Glutamatergic neuron (in vitro differentiated cells): ENCODE results near the gene ZFYVE28. TPM values are rescaled to one million over a fixed set of nuclear protein-coding genes. Genes with fewer than 3 reads are reported as not detected.

ENCODE experiments used
- DNase-seq: peaks from one replicate; pipeline ENCODE4 v3.0.0; 2022
- H3K27ac Mint-ChIP-seq: one replicate; pipeline ENCODE4 v1.8.0; 2020; ENCODE audit warnings: mild to moderate bottlenecking, mixed read lengths, inconsistent platforms; ENCODE audit not compliant: unreplicated experiment
- H3K27me3 Mint-ChIP-seq: one replicate; pipeline ENCODE4 v1.8.0; 2020; ENCODE audit warnings: mild to moderate bottlenecking, moderate library complexity, mixed read lengths, inconsistent platforms; ENCODE audit not compliant: unreplicated experiment
- H3K36me3 Mint-ChIP-seq: one replicate; pipeline ENCODE4 v1.8.0; 2020; ENCODE audit warnings: mild to moderate bottlenecking, mixed read lengths, inconsistent platforms; ENCODE audit not compliant: unreplicated experiment
- H3K4me1 Mint-ChIP-seq: one replicate; pipeline ENCODE4 v1.8.0; 2020; ENCODE audit warnings: mild to moderate bottlenecking, low read depth, mixed read lengths, inconsistent platforms; ENCODE audit not compliant: unreplicated experiment
- H3K4me3 Mint-ChIP-seq: one replicate; pipeline ENCODE4 v1.8.0; 2020; ENCODE audit warnings: mild to moderate bottlenecking, mixed read lengths, inconsistent platforms; ENCODE audit not compliant: unreplicated experiment
- H3K9me3 Mint-ChIP-seq: one replicate; pipeline ENCODE4 v1.8.0; 2020; ENCODE audit warnings: mild to moderate bottlenecking, moderate library complexity, mixed read lengths, inconsistent platforms; ENCODE audit not compliant: unreplicated experiment
- total RNA-seq: library from RNA; stranded (reverse); fragmentation: NEBNext Ultra II Directional; extraction: Animal tissue kit (Norgen Biotek cat#: 25700); gene quantifications from one replicate; pipeline ENCODE4 v1.2.1, GENCODE V29; 2021; ENCODE audit not compliant: unreplicated experiment
- TF ChIP-seq, protein P1 (sequence below): fragments of 200-600 bp; sonication (generic); IDR thresholded peaks from one replicate; pipeline ENCODE4 v1.5.0; 2021; ENCODE audit not compliant: partially characterized antibody, unreplicated experiment

Gene ZFYVE28
- total RNA-seq, 1 donor from 2014 or later = 4.8 TPM

DNA sequence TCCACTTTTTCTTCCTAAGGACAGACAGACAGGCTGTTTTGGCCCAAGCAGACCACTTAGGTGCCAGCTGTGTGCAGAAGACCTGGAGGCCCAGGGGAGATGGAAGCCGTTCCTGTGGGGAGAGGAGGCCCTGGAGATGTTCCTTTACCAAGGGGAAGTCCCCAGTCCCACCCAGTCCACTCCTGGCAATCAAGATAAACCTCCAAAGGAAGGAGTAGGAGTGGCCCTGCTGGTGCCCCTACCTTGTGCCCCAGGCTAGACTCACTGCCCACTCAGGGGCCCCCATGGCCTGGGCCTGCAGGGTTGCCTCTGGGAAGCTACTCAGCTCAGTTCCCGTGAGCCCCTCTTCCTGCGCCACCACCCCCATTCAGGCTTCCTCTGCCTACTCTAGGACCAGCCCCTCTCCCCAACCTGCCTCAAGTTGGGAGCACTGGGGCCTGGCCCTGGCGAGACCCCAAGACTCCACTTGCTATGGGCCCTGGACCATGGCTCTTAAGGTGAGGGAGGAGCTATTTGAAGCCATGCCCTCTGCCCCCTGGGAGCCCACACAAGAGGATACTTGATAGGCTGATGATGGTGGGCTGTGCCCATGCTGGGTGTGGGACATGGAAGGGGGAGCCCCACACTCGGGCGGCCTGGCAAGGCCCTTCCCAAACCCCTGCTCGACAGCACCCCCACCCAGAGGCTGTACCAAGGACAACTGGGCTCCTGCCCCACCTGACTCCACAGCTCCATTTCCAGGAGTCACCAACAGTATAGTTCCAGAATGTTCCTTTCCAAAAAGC lies 25.7 kb upstream of the ZFYVE28 start:
- H3K9me3 Mint-ChIP-seq = no peaks in the 10 kb centered on the region
- H3K27me3 Mint-ChIP-seq = peaks cover 2% of the 10 kb centered on the region
- no peak for DNase-seq
- TF ChIP-seq, protein P1, sequence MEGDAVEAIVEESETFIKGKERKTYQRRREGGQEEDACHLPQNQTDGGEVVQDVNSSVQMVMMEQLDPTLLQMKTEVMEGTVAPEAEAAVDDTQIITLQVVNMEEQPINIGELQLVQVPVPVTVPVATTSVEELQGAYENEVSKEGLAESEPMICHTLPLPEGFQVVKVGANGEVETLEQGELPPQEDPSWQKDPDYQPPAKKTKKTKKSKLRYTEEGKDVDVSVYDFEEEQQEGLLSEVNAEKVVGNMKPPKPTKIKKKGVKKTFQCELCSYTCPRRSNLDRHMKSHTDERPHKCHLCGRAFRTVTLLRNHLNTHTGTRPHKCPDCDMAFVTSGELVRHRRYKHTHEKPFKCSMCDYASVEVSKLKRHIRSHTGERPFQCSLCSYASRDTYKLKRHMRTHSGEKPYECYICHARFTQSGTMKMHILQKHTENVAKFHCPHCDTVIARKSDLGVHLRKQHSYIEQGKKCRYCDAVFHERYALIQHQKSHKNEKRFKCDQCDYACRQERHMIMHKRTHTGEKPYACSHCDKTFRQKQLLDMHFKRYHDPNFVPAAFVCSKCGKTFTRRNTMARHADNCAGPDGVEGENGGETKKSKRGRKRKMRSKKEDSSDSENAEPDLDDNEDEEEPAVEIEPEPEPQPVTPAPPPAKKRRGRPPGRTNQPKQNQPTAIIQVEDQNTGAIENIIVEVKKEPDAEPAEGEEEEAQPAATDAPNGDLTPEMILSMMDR = no peak
- no peaks in the 10 kb centered on the region for H3K4me1 Mint-ChIP-seq
- H3K27ac Mint-ChIP-seq = no peak overlapping the region
- no peaks in the 10 kb centered on the region for H3K36me3 Mint-ChIP-seq
- no peak overlapping the region for H3K4me3 Mint-ChIP-seq

DNA sequence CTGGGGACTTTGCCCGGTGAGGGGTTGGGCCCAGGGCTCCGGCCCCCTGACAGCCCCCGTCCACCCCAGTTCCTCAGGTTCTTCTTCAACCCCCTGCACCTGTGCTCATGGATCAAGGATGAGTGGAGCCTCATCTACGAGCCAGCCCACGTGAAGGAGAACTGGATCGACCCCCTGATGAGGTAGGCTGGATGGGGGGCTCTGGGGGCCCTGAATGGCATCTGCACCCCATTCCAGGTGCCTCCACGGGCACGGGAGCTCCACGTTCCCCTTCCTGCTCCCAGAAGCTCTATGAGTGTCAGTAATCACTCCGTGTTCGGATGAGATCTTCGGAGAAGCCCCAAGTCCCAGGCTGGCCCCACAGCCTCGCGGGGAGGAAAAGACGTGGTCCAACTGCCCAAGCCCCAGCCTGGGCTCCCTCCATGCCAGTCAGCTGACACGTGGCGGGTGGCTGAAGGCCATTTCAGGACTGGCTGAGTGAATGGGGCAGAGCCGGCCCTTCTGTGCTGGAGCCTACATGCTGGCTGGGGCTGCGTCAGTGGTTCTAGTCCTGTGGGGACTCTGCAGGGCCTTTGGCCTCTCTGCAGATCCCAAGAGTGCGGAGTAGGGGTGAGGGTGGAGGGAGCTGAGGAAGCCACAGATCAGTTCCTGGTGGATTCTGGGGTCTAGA lies 24.8 kb upstream of the ZFYVE28 start:
- Mint-ChIP-seq H3K4me1 (no peaks in the 10 kb centered on the region), H3K9me3 (no peaks in the 10 kb centered on the region), H3K4me3 (no peak overlapping the region), H3K27me3 (peaks cover 2% of the 10 kb centered on the region), H3K36me3 (no peaks in the 10 kb centered on the region), H3K27ac (no peak overlapping the region)
- no peak for DNase-seq
- TF ChIP-seq, protein P1 = no peak

DNA sequence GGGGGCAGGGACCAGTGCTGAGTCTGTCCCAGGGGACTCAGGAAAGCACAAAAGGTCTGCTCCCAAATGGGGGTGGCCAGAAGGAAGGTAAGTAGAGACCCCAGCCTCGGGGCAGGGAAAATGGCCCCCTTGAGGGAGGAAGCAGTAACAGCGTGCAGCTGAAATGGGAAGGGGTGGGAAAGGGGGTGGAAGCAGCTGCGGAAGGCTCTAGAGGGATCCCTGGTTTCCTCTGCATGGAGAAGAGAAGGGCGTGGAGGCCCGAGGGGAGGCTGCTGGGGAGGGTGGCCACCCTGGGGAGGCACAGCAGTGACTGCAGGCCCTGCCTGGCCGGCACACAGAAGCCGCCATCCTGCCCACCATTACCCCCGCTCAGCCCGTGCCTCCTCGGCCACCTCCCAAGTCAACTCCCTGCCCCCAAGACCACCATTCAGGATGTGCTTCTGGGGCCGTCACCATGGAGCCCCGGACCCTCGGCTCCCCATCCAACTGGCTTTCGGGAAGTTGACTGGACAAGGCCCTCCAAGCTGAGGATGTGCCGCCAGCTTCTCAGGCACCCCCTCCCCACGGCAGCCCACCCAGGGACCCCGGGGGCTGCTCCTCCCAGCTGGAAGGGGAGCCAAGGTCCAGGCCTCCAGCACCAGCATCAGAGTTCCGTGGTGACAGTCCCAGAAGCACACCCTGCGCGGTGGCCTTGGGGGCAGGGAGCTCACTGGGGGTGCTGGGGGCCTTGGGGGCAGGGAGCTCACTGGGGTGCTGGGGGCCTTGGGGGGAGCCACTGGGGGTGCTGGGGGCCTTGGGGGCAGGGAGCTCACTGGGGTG lies 23.9 kb upstream of the ZFYVE28 start:
- DNase-seq = no peak
- no peaks in the 10 kb centered on the region for H3K36me3 Mint-ChIP-seq
- no peak overlapping the region for H3K27ac Mint-ChIP-seq
- peaks cover 2% of the 10 kb centered on the region for H3K27me3 Mint-ChIP-seq
- no peak overlapping the region for H3K4me3 Mint-ChIP-seq
- H3K4me1 Mint-ChIP-seq = no peaks in the 10 kb centered on the region
- no peaks in the 10 kb centered on the region for H3K9me3 Mint-ChIP-seq
- TF ChIP-seq, protein P1 = no peak

DNA sequence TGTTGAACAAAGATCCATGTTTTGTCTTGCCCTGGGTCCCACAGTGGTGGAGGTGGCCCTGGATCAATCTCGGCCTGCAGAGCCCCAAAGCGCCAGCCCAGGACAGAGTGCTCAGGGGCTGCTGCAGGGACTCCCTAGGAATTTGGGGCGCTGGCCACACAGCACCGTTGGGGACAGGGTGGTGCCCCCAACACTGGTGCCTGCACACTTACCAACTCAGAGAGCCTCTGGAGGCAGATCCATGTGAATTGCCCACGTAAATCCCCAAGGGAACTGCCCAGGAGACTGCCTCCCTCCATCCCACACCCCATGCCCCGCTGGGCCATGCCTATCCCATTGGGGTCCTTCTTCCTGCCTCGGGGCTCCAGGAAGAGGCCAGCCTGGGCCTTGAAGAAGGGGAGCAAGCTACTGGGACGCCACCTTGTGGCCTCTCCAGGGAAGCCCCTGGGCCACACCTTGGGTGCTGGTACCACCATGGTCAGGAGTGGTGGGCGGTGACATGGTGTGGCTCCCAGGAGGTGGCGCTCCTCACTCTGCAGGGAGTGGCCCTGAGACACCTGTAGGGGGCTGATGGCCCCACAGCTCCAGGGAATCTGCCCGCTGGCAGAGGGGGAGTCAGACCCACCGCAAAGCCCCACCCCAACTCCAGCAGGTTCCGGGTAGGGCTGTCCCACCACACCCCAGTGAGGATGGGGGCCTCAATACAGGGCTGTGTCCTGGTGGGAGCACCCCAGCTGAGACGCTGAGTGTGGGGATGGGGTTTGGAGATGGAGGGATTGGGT lies 23.1 kb upstream of the ZFYVE28 start:
- H3K36me3 Mint-ChIP-seq = no peaks in the 10 kb centered on the region
- no peak overlapping the region for H3K4me3 Mint-ChIP-seq

More for the DNA sequence above, 23.1 kb upstream of the ZFYVE28 start:
- H3K9me3 Mint-ChIP-seq = no peaks in the 10 kb centered on the region
- peak; percentile 61 for DNase-seq
- TF ChIP-seq, protein P1 = peak; percentile 67
- no peak overlapping the region for H3K27ac Mint-ChIP-seq
- H3K27me3 Mint-ChIP-seq = peaks cover 2% of the 10 kb centered on the region
- H3K4me1 Mint-ChIP-seq = no peaks in the 10 kb centered on the region
